ENCODE results near the gene KLF7. TPM values are rescaled to one million over a fixed set of nuclear protein-coding genes. Genes with fewer than 3 reads are reported as not detected.

KLF7 gene
- total and polyA plus RNA-seq, 9 of the 15 experiments (the other 6 are each of a cell fraction or from before 2014, with no cell fraction given), result 0.04 to 0.54 (median 0.07) TPM

GRCh38 chr2:207194028-207194427, 28.3 kb upstream of the KLF7 start:
- Histone ChIP-seq H3K27ac (ENCODE audit: extremely low read depth, low read depth, low read length) (no peak overlapping the region), H3K4me2 (ENCODE audit: insufficient read depth, low read length) (no peak overlapping the region), H3K79me2 (ENCODE audit: control insufficient read depth, insufficient read depth, low read length) (no peaks in the 10 kb centered on the region), H3K9ac (ENCODE audit: insufficient read depth in 1 of 2, low read depth in 2 of 2, low read length in 2 of 2) (no peak overlapping the region), H3K4me3 (no peak overlapping the region), H3K36me3 (ENCODE audit: control insufficient read depth, insufficient read depth, low read length) (no peaks in the 10 kb centered on the region), H3K9me3 (replicated peaks; ENCODE audit: control insufficient read depth, insufficient read depth, low read depth, low read length) (no peaks in the 10 kb centered on the region), H3K27me3 (ENCODE audit: control insufficient read depth in 2 of 2, insufficient read depth in 2 of 2, low read length in 2 of 2) (no peaks in the 10 kb centered on the region), H3K4me1 (replicated peaks in 1 of 2; ENCODE audit: control insufficient read depth in 2 of 2, insufficient read depth in 2 of 2, low read length in 2 of 2) (no peaks in the 10 kb centered on the region), H2AFZ (ENCODE audit: low read depth, low read length) (no peak overlapping the region), H4K20me1 (replicated peaks; ENCODE audit: control insufficient read depth, insufficient read depth, low read length) (no peaks in the 10 kb centered on the region), H3K9me1 (ENCODE audit: control insufficient read depth, insufficient read depth, low read length) (no peaks in the 10 kb centered on the region)
- CTCF ChIA-PET (ENCODE audit: low intra/inter-chr PET ratio), result no interaction called here
- 5% methylated on average over 2 of the region's 2 CpGs for WGBS (ENCODE audit: insufficient coverage, low coverage, missing lambda C conversion rate)
- POLR2A ChIA-PET, result no interaction called here
- FAIRE-seq, result no peak
- DNase-seq (ENCODE audit: extremely low read depth in 1 of 4, low spot score in 3 of 4), result no peak
- TF ChIP-seq ZNF408 (CRISPR knock-in tag; IDR thresholded peaks at IDR 0.05; ENCODE audit: low read depth) (no peak), PKNOX1 (IDR thresholded peaks at IDR 0.05) (peak; percentile 44), SNRNP70 (optimal IDR thresholded peaks at IDR 0.05; ENCODE audit: low read depth, low read length) (no peak)
- no peak for ATAC-seq
- in situ Hi-C loops (cut with MboI) (no loop called here), intact Hi-C loops (cut with micrococcal nuclease) (no loop called here)
- BruUV-seq (replicated peaks), result no TSS peak

DNA sequence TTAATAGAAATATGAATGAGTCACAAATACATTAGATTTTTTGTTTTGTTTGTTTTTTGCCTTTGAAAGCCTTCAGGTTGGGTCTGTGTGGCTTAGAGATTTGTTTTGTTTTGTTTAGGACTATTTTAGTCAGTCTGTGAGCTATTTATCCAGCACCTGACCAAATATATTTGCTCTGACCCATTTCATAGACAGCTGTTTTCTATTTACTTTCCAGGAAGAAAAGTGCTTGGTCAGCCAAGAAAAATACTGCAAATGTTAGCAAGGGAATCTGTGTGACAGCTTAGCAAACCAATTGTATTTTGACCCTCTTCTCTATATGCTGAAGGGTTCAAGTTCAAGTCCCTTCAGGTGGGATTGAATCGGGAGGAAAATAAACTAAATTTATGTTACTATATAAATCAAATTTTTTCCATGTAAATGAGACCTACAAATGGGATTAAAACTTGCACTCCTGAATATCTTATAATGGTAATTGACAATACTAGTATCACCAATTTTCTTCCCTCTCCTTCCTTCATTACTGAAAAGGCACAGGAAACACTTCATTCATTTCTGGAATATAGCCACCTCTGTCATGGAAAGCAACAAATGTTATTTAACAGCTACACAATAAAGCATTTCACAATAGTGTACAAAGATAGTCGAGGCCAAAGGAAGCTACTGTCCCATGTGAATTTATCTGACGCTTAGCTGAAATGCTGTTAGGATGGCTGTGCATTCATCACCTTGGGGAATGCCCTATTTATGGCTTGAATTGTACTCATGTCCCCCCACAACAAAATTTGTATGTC, 23.1 kb upstream of the KLF7 start:
- H3K4me1 ChIP-seq (replicated peaks in 1 of 2; ENCODE audit: control insufficient read depth in 2 of 2, insufficient read depth in 2 of 2, low read length in 2 of 2), result no peaks in the 10 kb centered on the region
- DNase-seq (ENCODE audit: extremely low read depth in 1 of 4, low spot score in 3 of 4) (no peak), ATAC-seq (no peak), FAIRE-seq (no peak)
- in situ Hi-C loops (cut with MboI) (no loop called here), intact Hi-C loops (cut with micrococcal nuclease) (no loop called here)
- POLR2A ChIA-PET, result no interaction called here
- H2AFZ ChIP-seq (ENCODE audit: low read depth, low read length), result no peak overlapping the region
- no peak overlapping the region for H3K27ac ChIP-seq (ENCODE audit: extremely low read depth, low read depth, low read length)
- WGBS (ENCODE audit: insufficient coverage, low coverage, missing lambda C conversion rate), result 0% methylated on average over 3 of the region's 3 CpGs
- no peaks in the 10 kb centered on the region for H3K9me3 ChIP-seq (replicated peaks; ENCODE audit: control insufficient read depth, insufficient read depth, low read depth, low read length)
- H3K36me3 ChIP-seq (ENCODE audit: control insufficient read depth, insufficient read depth, low read length), result no peaks in the 10 kb centered on the region
- no peak for TF ChIP-seq NFE2L1 (tag; IDR thresholded peaks at IDR 0.05; ENCODE audit: borderline replicate concordance, low read depth)
- TF ChIP-seq RBM39 (optimal IDR thresholded peaks at IDR 0.05; ENCODE audit: low read depth, low read length), result no peak
- no peak for TF ChIP-seq RNF2 (IDR thresholded peaks at IDR 0.05)
- no peak for TF ChIP-seq SMAD3 (CRISPR knock-in tag; conservative IDR thresholded peaks at IDR 0.05)
- TF ChIP-seq CSDE1 (IDR thresholded peaks at IDR 0.05), result no peak
- TF ChIP-seq SMAD1 (IDR thresholded peaks at IDR 0.05; ENCODE audit: low read depth, low read length, partially characterized antibody), result no peak
- no peak for TF ChIP-seq TCF15 (CRISPR knock-in tag; IDR thresholded peaks at IDR 0.05)
- no peak for TF ChIP-seq HSF4 (CRISPR knock-in tag; IDR thresholded peaks at IDR 0.05; ENCODE audit: borderline replicate concordance)
- TF ChIP-seq CAMTA2 (CRISPR knock-in tag; conservative IDR thresholded peaks at IDR 0.05), result no peak
- TF ChIP-seq KLF10 (CRISPR knock-in tag; IDR thresholded peaks at IDR 0.05), result no peak
- TF ChIP-seq HDGF (IDR thresholded peaks at IDR 0.05), result no peak
- TF ChIP-seq BRD4 (IDR thresholded peaks at IDR 0.05), result no peak
- CTCF ChIA-PET (ENCODE audit: low intra/inter-chr PET ratio), result no interaction called here
- H3K79me2 ChIP-seq (ENCODE audit: control insufficient read depth, insufficient read depth, low read length), result no peaks in the 10 kb centered on the region
- H3K4me2 ChIP-seq (ENCODE audit: insufficient read depth, low read length), result no peak overlapping the region
- H4K20me1 ChIP-seq (replicated peaks; ENCODE audit: control insufficient read depth, insufficient read depth, low read length), result no peaks in the 10 kb centered on the region
- no TSS peak for BruUV-seq (replicated peaks)
- H3K9me1 ChIP-seq (ENCODE audit: control insufficient read depth, insufficient read depth, low read length), result no peaks in the 10 kb centered on the region
- no peak overlapping the region for H3K9ac ChIP-seq (ENCODE audit: insufficient read depth in 1 of 2, low read depth in 2 of 2, low read length in 2 of 2)
- H3K4me3 ChIP-seq, result no peak overlapping the region
- peaks cover 0 to 5% of the 10 kb centered on the region in 2 experiments; a peak in 1 of 5 replicates for H3K27me3 ChIP-seq (ENCODE audit: control insufficient read depth in 2 of 2, insufficient read depth in 2 of 2, low read length in 2 of 2)
